HG02884 (cell line): ENCODE data around the gene MICAL2.

Experiments
- ATAC-seq: cut with Tn5 transposase; IDR thresholded peaks from one replicate; pipeline ENCODE4 v1.9.1; 2021; ENCODE audit warnings: mild to moderate bottlenecking, moderate library complexity; ENCODE audit not compliant: unreplicated experiment

MICAL2 gene

GRCh38 chr11:12110201-12110713 is at the start of gene MICAL2:
MICAL2 (plus strand) TSS chr11:12110590; CDS start chr11:12162156, 51,566 bp downstream.
- ATAC-seq: peak; percentile 98

GRCh38 chr11:12061851-12062560 is 48.4 kb upstream of the MICAL2 start:
- ATAC-seq: no peak

GRCh38 chr11:12063251-12063650 is 47.1 kb upstream of the MICAL2 start:
- ATAC-seq: no peak

- ATAC-seq: no peak
Observed at GRCh38 chr11:12064136-12064953, 46.0 kb upstream of the MICAL2 start.

- no peak for ATAC-seq
Observed at GRCh38 chr11:12064954-12065280, 45.5 kb upstream of the MICAL2 start.

GRCh38 chr11:12066056-12066798 is 44.2 kb upstream of the MICAL2 start:
- ATAC-seq: no peak

GRCh38 chr11:12066799-12067508 is 43.4 kb upstream of the MICAL2 start:
- no peak for ATAC-seq

- ATAC-seq: no peak
Observed at GRCh38 chr11:12067796-12068357, 42.5 kb upstream of the MICAL2 start.

- no peak for ATAC-seq
Observed at GRCh38 chr11:12069066-12069676, 41.2 kb upstream of the MICAL2 start.

GRCh38 chr11:12070446-12071267 is 39.7 kb upstream of the MICAL2 start:
- ATAC-seq: no peak

- no peak for ATAC-seq
Observed at GRCh38 chr11:12071574-12071973, 38.8 kb upstream of the MICAL2 start.

GRCh38 chr11:12073436-12073835 is 37.0 kb upstream of the MICAL2 start:
- ATAC-seq: no peak

GRCh38 chr11:12073886-12074285 is 36.5 kb upstream of the MICAL2 start:
- ATAC-seq: no peak

- no peak for ATAC-seq
Observed at GRCh38 chr11:12074529-12075195, 35.7 kb upstream of the MICAL2 start.

- no peak for ATAC-seq
Observed at GRCh38 chr11:12075291-12075690, 35.1 kb upstream of the MICAL2 start.

GRCh38 chr11:12075822-12076821 is 34.3 kb upstream of the MICAL2 start:
- ATAC-seq: no peak

GRCh38 chr11:12076840-12077534 is 33.4 kb upstream of the MICAL2 start:
- ATAC-seq: no peak
